ENCODE results near the gene SP6. TPM values are rescaled to one million over a fixed set of nuclear protein-coding genes. Genes with fewer than 3 reads are reported as not detected.

The SP6 gene
- total RNA-seq (2014; rRNA removed; shearing (Covaris generic)), result 0.21 TPM in 1 of 2 replicates, not detected in the other

DNA sequence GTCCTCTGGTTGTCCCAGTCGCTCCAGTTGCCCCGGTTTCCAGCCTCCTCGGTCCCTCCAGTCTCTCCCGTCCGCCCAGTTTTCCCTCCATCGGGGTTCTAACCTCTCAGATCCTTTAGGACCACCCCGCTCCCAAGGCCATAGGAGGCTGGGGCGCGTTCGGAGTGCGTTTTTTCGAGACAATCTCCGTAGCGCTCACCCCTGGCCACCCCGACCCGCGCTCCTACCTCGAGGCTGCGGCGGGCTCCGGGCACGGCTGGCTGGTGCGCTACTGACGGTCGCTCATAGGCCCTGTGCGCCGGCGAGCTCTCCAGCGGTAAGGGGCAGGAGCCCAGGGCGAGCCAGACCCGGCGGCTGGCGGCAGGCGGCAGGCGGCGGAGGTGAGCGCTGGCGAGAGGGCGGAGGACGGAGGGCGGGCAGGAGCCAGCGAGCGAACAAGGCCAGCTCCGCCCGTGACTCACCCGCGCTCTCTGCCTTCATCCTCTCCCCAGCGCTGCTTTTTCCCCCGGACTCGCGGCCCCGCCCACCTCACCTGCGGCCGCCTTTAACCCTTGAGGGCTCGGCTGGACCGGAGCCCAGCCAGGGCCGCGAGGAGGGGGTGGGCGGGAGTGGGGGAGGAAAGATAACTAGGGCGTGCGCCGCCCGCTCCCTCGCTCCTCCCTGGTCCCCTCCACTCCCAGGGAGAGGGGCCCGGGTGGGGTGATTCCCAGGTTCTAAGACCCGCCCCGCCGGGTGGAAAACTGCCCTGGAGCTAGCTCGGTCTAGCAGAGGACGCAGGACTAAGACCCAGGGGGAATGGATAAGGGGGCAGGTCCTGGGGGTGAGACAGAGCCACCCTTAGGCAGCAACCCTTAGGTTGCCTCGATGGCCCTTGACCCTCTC, at the start of gene SP6:
Gene SP6, minus strand, starts transcription at position 472 of the 882 bp plus-strand sequence. CDS start 2,734 bp downstream, outside the sequence.

DNA sequence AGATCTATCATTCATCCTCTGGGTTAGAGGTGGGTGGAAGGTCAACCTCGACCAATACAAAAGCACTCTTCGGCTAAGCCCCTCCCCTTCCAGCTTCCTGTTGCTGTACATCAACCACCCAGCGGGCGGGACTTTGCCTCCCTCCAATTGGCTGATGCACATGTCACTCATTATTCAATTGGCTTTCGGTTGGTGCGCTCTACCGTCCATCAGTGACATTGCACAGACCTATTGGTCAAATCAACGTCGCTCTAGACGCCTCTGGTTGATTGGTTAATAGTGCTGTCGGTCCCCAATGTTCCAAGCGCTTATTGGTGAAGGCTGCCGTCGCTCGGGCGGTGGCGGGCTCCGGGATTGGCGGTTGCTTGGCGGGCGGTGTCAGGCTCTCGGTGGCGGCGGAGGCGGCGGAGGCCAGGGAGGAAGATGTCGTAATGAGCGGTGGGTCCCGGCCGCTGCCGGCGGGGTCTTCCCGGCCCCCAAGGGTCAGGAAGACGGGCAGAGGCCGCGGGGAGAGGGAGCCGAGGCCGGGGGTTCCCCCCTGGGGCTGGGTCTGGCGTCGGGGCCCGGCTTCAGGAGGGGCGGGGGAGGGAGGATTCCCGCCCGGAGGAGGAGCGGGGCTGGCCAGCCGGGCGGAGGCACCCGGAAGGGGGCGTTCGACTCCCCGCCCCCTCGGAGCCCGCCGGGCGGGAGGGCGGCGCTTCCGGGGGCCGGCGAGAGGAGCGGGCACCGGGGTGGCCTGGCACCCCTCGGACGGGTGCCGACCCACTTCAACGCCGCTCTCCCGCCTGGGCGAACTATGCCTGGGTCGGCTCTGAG, 45.1 kb upstream of the SP6 start, which contains the start of gene SP2:
Gene SP2, plus strand, starts transcription at position 381 of the 816 bp plus-strand sequence. Its CDS starts 51 bp downstream, at position 432.

GRCh38 chr17:47840742-47841487, 10.0 kb downstream of the SP6 start, which contains the start of gene SCRN2:
SCRN2 (minus strand) TSS chr17:47841273; CDS start chr17:47840843, 430 bp downstream.

DNA sequence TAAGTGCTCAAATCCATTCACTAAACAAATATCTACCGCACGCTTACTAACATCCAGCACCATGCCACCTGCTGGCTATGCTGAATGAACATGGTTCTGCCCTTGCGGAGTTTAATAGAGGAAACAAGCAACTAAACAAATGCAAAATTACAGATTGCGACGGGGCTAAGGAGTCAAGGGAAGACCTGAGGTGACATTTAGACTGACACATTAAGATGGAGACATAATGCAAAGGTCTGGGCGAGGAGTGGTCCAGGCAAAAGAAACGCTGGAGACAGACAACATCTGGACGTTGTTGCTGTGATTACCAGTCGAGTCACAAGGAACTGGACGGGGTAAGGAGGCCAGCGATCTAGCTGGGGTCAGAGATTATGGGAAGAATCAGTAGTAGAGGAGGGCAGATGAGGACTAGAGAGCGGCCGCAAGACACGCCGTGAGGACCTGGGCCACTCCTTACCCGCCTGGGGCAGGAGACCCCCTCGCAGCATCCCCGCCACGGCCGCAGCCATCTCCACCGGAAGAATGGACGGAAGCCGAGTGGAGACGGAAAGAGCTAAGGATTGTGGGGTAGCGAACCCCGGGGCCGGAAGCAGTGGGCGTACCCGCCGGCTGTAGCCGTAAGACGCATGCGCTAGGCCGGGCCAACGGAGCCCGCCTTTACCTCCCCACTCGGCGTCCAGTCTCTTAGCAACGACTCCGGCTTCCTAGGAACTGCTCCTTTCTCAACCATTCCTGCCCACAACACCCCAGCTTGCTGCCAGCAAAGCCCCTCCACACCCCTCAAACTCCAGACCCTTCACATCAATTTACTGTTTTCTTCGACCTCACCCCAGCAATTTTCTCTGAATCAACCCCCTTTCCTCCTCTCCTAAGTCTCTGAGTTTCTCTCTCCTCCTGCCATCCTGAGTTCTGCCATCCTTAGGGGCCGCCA, 19.7 kb downstream of the SP6 start, which contains the start of the genes LRRC46 and MRPL10:
Gene LRRC46, plus strand, starts transcription at position 668 of the 931 bp plus-strand sequence. CDS start 320 bp downstream, outside the sequence.
Gene MRPL10, minus strand, starts transcription at position 539 of the 931 bp plus-strand sequence. Its CDS starts 30 bp downstream, at position 509.

DNA sequence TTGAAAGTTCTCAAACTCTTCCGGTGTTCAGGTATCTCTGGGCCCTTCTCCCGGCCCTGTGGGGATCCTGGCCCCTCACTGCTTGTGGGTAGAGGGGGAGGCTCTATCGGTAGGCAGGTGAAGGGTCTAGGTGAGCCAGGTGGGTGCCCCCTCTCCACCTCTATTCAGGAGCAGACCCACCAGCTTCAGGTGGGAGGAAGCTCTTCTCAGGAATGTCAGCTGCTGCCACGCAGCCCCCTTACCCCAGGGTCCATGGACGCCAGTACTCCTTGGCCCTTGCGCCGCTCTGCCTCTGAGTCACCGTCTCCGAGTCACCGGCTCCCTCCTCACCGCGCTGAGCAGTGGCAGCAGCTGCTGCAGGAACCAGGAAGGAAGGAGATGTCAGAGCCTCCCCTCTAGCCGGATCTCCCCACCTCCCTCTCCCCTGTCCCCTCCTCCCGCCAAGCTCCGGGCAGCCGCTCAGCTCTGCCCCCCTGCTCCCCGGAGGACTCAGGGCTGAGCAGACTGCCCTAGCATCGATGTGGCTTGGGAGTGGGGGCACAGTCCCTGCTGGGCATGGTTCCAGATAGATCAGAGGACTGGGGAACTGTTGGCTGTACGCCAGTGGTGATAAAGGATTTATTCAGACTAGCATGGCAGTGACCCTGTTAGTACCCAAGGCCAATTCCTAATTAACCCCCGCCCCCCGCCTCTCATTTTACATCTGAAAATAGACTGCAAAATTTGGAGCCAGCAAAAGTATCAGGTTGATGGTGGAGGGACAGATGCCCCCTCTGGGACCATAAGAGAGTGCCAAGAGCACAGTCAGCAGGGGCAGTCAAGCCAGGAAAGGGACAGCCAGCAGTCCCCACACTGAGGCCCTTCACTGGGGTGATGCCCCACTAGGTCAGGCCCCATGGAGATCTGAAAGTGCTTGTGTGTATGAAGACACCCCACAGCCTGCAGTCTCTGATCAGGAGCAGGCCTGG, 29.3 kb downstream of the SP6 start, which contains the start of gene OSBPL7:
Gene OSBPL7, minus strand, starts transcription at position 371 of the 968 bp plus-strand sequence. CDS start 1,516 bp downstream, outside the sequence.

Other genes starting within 250 kb of the SP6 start
- 293 and 396 TPM in 2 replicates for gene KPNB1, start 201.2 kb downstream of the SP6 start, total RNA-seq (2014; rRNA removed; shearing (Covaris generic))
- 4.7 and 10.4 TPM in 2 replicates for gene TBKBP1, start 157.0 kb downstream of the SP6 start, total RNA-seq (2014; rRNA removed; shearing (Covaris generic))
- gene TBX21, start 117.9 kb downstream of the SP6 start, total RNA-seq (2014; rRNA removed; shearing (Covaris generic)), result not detected in 2 replicates
- gene OSBPL7, start 29.4 kb downstream of the SP6 start, total RNA-seq (2014; rRNA removed; shearing (Covaris generic)), result 8.3 and 11.6 TPM in 2 replicates
- gene MRPL10, start 19.6 kb downstream of the SP6 start, total RNA-seq (2014; rRNA removed; shearing (Covaris generic)), result 49.2 and 50.4 TPM in 2 replicates
- 0.32 and 0.98 TPM in 2 replicates for gene LRRC46, start 19.5 kb downstream of the SP6 start, total RNA-seq (2014; rRNA removed; shearing (Covaris generic))
- 33.2 and 39.8 TPM in 2 replicates for gene SCRN2, start 9.9 kb downstream of the SP6 start, total RNA-seq (2014; rRNA removed; shearing (Covaris generic))
- gene SP2, start 45.1 kb upstream of the SP6 start, total RNA-seq (2014; rRNA removed; shearing (Covaris generic)), result 4.0 and 5.4 TPM in 2 replicates
- gene PNPO, start 90.4 kb upstream of the SP6 start, total RNA-seq (2014; rRNA removed; shearing (Covaris generic)), result 25.3 and 32.4 TPM in 2 replicates
- gene PRR15L, start 106.7 kb upstream of the SP6 start, total RNA-seq (2014; rRNA removed; shearing (Covaris generic)), result not detected in 2 replicates
- 127 TPM in 2 replicates for gene CDK5RAP3, start 120.0 kb upstream of the SP6 start, total RNA-seq (2014; rRNA removed; shearing (Covaris generic))
- 24.2 and 30.2 TPM in 2 replicates for gene COPZ2, start 186.6 kb upstream of the SP6 start, total RNA-seq (2014; rRNA removed; shearing (Covaris generic))
- gene NFE2L1, start 197.2 kb upstream of the SP6 start, total RNA-seq (2014; rRNA removed; shearing (Covaris generic)), result 70.7 and 79.1 TPM in 2 replicates